Testis (tissue), 3 donors: Measurements from ENCODE around the gene ARID1B. TPM values are rescaled to one million over a fixed set of nuclear protein-coding genes. Genes with fewer than 3 reads are reported as not detected.

Experiments used
- DNase-seq: peaks from one replicate; pipeline ENCODE4 v3.0.0-alpha.2; 2019
- H3K27ac ChIP-seq, 2 donors: fragments of 200-600 bp; sonication (generic); one replicate each; pipeline ENCODE4 v1.5.1; 2019
- H3K27me3 ChIP-seq: fragments of 200-600 bp; sonication (generic); one replicate; pipeline ENCODE4 v1.5.1; 2019
- H3K36me3 ChIP-seq: fragments of 200-600 bp; sonication (generic); one replicate; pipeline ENCODE4 v1.5.1; 2017; ENCODE audit warnings: low read depth; ENCODE audit errors: missing control alignments
- H3K4me1 ChIP-seq: fragments of 200-600 bp; sonication (generic); one replicate; pipeline ENCODE4 v1.5.1; 2019
- H3K4me3 ChIP-seq, 2 donors: fragments of 200-600 bp; sonication (generic); one replicate each; pipeline ENCODE4 v1.5.1; 2017 to 2019
- H3K9me3 ChIP-seq: fragments of 200-600 bp; sonication (generic); one replicate; pipeline ENCODE4 v1.5.1; 2017
- POLR2A ChIP-seq: fragments of 450-650 bp; IDR thresholded peaks from one replicate; pipeline ENCODE4 v1.6.1; 2017; ENCODE audit warnings: antibody characterized with exemption, mild to moderate bottlenecking, moderate library complexity
- WGBS, 2 donors: methylation state at CpG; one replicate each; pipeline ENCODE4 v1.1.5; 2018; 5-methylcytosine and 5-hydroxymethylcytosine counted together
- intact Hi-C: fragments of 100-400 bp; cut with DNase I; formaldehyde crosslinking; loops from one replicate; pipeline ENCODE4 v1.15.1; 2023; ENCODE audit warnings: low total_unique reads
- polyA plus RNA-seq: library from polyadenylated mRNA; stranded (reverse); fragments of 350-450 nt; fragmentation: Illumina TruSeq; extraction: RNeasy Lipid Tissue Mini Kit (QIAGEN cat#74804); gene quantifications from one replicate; pipeline ENCODE4 v1.2.3, GENCODE V29; 2014; ENCODE audit warnings: low read depth, low replicate concordance; ENCODE audit not compliant: insufficient read depth
- total RNA-seq, 2 donors: library from RNA; depleted of rRNA; stranded (reverse); fragments of >200 nt; gene quantifications; one replicate each; pipeline ENCODE4 v1.2.3, GENCODE V29; 2016
- TF ChIP-seq, protein P1 (sequence below), 3 experiments: fragments of 450-650 bp in 2 of 3; fragments of 200-600 bp in 1 of 3; sonication (generic) in 1 of 3; IDR thresholded peaks; one replicate each; pipeline ENCODE4 v1.5.1; 2016 to 2019; ENCODE audit warnings: antibody characterized with exemption in 3 of 3, mild to moderate bottlenecking in 2 of 3, moderate library complexity in 1 of 3

ARID1B gene
- total and polyA plus RNA-seq, 3 donors from 2014 or later, result 26.2 to 126 (median 103) TPM

- H3K4me3 ChIP-seq, result no peak overlapping the region
- peaks cover 8% of the 10 kb centered on the region for H3K4me1 ChIP-seq
- H3K9me3 ChIP-seq, result no peaks in the 10 kb centered on the region
- H3K36me3 ChIP-seq, result no peaks in the 10 kb centered on the region
- DNase-seq, result no peak
- no peaks in the 10 kb centered on the region for H3K27me3 ChIP-seq
- intact Hi-C loops, result no loop called here
- 41 to 43% methylated on average over 1 of the region's 1 CpG for WGBS, 2 donors
- no peak overlapping the region for H3K27ac ChIP-seq
- TF ChIP-seq, protein P1, sequence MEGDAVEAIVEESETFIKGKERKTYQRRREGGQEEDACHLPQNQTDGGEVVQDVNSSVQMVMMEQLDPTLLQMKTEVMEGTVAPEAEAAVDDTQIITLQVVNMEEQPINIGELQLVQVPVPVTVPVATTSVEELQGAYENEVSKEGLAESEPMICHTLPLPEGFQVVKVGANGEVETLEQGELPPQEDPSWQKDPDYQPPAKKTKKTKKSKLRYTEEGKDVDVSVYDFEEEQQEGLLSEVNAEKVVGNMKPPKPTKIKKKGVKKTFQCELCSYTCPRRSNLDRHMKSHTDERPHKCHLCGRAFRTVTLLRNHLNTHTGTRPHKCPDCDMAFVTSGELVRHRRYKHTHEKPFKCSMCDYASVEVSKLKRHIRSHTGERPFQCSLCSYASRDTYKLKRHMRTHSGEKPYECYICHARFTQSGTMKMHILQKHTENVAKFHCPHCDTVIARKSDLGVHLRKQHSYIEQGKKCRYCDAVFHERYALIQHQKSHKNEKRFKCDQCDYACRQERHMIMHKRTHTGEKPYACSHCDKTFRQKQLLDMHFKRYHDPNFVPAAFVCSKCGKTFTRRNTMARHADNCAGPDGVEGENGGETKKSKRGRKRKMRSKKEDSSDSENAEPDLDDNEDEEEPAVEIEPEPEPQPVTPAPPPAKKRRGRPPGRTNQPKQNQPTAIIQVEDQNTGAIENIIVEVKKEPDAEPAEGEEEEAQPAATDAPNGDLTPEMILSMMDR (IDR thresholded peaks at IDR 0.05), result no peak
- TF ChIP-seq POLR2A, result no peak
These were observed 128.6 kb downstream of the ARID1B start for GRCh38 chr6:156905801-156906200.

- Histone ChIP-seq H3K9me3 (no peaks in the 10 kb centered on the region), H3K4me1 (peaks cover 6% of the 10 kb centered on the region), H3K4me3 (no peak overlapping the region), H3K27me3 (no peaks in the 10 kb centered on the region), H3K36me3 (no peaks in the 10 kb centered on the region), H3K27ac (no peak overlapping the region)
- no peak for DNase-seq
- 94 to 98% methylated on average over 7 of the region's 7 CpGs for WGBS, 2 donors
- intact Hi-C loops, result no loop called here
- no peak for TF ChIP-seq POLR2A
- TF ChIP-seq, protein P1 (IDR thresholded peaks at IDR 0.05), result no peak
These were observed 129.3 kb downstream of the ARID1B start for GRCh38 chr6:156906451-156906850.

DNA sequence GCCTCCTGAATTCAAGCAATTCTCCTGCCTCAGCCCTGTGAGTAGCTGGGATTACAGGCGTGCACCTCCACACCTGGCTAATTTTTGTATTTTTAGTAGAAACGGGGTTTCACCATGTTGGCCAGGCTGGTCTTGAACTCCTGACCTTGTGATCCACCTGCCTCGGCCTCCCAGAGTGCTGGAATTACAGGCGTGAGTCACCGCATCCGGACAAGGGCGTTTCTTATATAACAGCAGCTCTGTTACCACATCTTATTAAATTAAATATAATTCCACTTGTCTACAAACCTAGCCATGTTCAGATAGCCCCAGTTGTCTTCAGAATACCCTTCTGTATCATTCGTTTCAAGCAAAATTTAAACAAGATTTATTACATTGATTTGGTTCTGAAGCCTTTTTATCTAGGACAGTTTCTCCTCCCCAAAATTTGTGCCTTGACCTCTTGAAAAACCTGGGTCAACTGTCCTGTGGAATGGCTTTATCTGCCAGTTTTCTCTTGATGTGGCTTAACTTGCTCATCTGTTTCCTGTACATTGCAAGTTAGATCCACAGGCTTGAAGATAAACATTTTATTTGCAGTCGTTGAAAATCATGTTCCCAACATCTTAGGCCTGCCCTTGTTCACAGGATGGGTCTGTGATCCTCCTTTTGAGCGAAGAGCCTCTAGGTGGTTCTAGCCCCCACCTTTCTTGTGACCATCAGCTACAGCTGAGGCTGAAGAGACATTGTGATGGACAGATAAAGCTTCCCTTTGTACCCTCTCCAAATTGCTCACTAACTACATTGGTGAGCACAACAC is 132.2 kb downstream of the ARID1B start:
- intact Hi-C loops, result no loop called here
- no peaks in the 10 kb centered on the region for H3K27me3 ChIP-seq
- H3K4me3 ChIP-seq, result no peak overlapping the region
- H3K9me3 ChIP-seq, result no peaks in the 10 kb centered on the region
- 76 to 81% methylated on average over 10 of the region's 10 CpGs for WGBS, 2 donors
- no peaks in the 10 kb centered on the region for H3K4me1 ChIP-seq
- TF ChIP-seq, protein P1 (IDR thresholded peaks at IDR 0.05), result no peak
- TF ChIP-seq POLR2A, result no peak
- no peak for DNase-seq
- no peak overlapping the region for H3K27ac ChIP-seq
- H3K36me3 ChIP-seq, result no peaks in the 10 kb centered on the region

DNA sequence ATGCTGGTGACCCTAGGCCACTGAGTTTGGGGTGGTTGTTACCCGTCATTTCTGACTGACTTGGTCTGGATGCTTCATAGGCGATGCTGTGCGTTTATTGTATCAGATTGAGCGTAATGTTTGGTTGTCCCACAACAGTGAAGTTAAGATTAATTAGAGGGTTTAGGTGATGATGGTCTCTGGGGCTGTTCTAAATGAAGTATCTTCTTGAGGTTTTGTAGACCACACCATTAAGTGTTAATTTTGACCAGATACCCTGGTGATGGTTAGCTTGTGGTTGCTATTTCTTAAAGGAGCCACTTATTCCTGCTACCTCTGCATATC is 132.8 kb downstream of the ARID1B start:
- no peak overlapping the region for H3K4me3 ChIP-seq
- 95 to 98% methylated on average over 4 of the region's 4 CpGs for WGBS, 2 donors
- no peak for DNase-seq

More for the DNA sequence above, 132.8 kb downstream of the ARID1B start:
- Histone ChIP-seq H3K4me1 (no peaks in the 10 kb centered on the region), H3K9me3 (no peaks in the 10 kb centered on the region), H3K36me3 (no peaks in the 10 kb centered on the region), H3K27ac (no peak overlapping the region), H3K27me3 (no peaks in the 10 kb centered on the region)
- TF ChIP-seq, protein P1 (IDR thresholded peaks at IDR 0.05), result no peak
- no peak for TF ChIP-seq POLR2A
- intact Hi-C loops, result no loop called here
